EL (cell line): ENCODE measurements around the gene LRFN5.
"Not testable (repeated sequence)": the region's sequence is repeated elsewhere in the genome, so short reads cannot be mapped to it uniquely, and the experiment has no call there.

ENCODE experiments used
- DNase-seq: peaks from one replicate; pipeline ENCODE4 v3.0.0-alpha.2; 2016

LRFN5 gene

GRCh38 chr14:41905394-41905964 lies 298.8 kb downstream of the LRFN5 start:
- no peak for DNase-seq

DNA sequence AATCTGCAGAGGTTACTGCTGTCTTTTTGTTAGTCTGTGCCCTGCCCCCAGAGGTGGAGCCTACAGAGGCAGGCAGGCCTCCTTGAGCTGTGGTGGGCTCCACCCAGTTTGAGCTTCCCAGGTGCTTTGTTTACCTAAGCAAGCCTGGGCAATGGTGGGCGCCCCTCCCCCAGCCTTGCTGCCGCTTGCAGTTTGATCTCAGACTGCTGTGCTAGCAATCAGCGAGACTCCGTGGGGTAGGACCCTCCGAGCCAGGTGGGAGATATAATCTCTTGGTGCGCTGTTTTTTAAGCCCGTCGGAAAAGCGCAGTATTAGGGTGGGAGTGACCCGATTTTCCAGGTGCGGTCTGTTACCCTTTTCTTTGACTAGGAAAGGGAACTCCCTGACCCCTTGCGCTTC lies 304.5 kb downstream of the LRFN5 start:
- DNase-seq = not testable (repeated sequence)

DNA sequence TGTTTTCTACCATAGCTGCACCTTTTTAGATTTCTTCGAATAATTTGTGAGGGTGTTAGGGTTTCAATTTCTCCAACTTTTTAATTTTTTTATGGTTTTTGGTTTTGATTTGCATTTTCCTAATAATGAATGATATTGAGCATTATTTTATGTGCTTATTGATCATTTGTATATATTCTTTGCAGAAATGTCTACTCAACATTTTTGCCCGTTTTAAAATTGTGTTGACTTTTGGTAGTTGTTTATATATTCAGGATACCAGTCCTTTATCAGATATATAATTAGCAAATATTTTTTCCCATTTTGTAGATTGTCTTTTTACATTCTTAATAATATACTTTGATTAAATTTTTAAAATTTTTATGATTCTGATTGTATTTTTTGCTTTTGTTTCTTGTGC lies 306.7 kb downstream of the LRFN5 start:
- no peak for DNase-seq

DNA sequence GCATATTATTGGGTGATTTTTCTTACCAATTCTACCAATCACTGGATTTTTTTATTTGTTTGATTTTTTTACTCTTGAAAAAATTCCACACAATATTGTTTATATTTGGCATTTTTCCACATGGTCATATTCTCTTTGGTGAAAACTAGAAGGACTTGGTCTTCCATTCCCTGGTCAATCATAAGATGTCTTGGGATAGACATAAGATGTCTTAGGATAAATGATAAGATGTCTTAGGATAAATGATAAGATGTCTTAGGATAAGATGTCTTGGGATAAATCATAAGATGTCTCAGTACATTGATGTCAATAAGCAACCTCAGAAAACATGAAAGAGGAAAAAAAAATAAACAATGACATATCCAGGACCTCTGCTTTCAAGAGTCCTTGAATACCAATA lies 309.1 kb downstream of the LRFN5 start:
- no peak for DNase-seq

DNA sequence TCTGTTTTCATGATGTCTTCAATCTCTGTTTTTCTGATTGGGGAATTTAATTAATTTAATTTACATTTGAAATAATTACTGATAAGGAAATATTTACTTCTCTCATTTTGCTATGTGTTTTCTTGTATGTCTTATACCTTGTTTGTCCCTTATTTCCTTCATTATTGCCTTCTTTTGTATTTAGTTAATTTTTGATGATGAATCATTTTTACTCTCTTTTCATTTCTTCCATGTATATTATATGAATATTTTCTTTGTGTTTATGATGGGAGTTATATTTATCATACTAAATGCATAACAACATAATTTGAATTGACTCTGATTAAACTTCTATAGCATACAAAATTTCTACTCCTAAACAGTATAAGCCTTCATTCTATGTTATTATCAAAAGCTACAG lies 309.6 kb downstream of the LRFN5 start:
- no peak for DNase-seq

- DNase-seq = no peak
Observed at GRCh38 chr14:41925409-41925808, 318.7 kb downstream of the LRFN5 start.

DNA sequence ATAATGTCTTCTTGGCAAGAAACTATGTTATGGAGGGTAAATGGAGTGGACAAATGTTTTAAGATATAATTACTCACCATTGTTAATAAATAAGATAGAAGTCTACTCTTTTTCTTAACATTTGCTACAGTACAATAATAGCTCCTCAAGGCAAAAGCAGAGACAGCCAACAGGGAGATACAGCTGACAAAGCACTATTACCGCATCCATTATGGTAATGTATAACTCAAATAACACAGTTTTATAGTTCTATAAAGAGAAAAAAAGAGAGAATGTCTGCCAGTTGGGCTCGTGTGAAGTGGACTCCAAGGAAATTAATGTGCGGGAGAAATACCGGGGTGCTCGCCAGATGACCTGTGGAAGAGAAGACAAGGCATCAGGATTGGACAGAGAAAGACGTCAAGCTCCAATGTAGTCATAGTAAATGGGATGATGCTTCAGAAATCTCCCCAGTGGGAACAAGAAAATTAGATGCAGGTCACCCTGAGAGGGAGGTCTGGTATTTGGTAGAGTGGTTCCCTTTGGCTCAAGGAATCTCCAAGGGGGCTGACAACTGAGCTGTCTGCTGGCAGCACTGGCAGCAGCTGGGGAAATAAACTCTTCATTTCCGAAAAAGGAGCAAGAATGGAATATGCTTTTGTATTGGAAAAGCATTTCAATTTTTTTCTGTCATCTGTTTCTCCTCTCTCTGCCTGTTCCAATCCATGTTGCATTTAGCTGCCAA lies 343.9 kb downstream of the LRFN5 start:
- DNase-seq = no peak
